CD8-positive, alpha-beta memory T cell (primary cell): Measurements from ENCODE around the gene NXPH3. TPM values are rescaled to one million over a fixed set of nuclear protein-coding genes. Genes with fewer than 3 reads are reported as not detected.

ENCODE experiments used
- CTCF ChIA-PET: fragments of 350-600 bp; sonication (Branson Sonifier 250); formaldehyde crosslinking; loops from one replicate; lab custom pipeline; 2021; ENCODE audit warnings: antibody characterized with exemption; lab: Charles Lee
- POLR2A ChIA-PET: fragments of 350-600 bp; sonication (Branson Sonifier 250); formaldehyde crosslinking; loops from one replicate; lab custom pipeline; 2021; ENCODE audit warnings: antibody characterized with exemption; lab: Charles Lee
- DNase-seq, 5 donors: peaks; one replicate each; pipeline versions ENCODE4 v3.0.0 to v3.0.0-alpha.2; 2020 to 2022; ENCODE audit warnings: mixed read lengths in 1 of 5
- H3K27ac ChIP-seq: one replicate; pipeline ENCODE4 v1.7.0; 2013; ENCODE audit warnings: low read depth, mild to moderate bottlenecking, low read length, moderate library complexity
- H3K27me3 ChIP-seq: 2 replicates; pipeline ENCODE4 v1.7.0; 2013; ENCODE audit warnings: low read length, mild to moderate bottlenecking; ENCODE audit not compliant: insufficient read depth, poor library complexity, severe bottlenecking
- H3K36me3 ChIP-seq: 2 replicates; pipeline ENCODE4 v1.7.0; 2013; ENCODE audit warnings: mild to moderate bottlenecking, low read length, moderate library complexity; ENCODE audit not compliant: insufficient read depth
- H3K4me1 ChIP-seq: 2 replicates; pipeline ENCODE4 v1.7.0; 2013; ENCODE audit warnings: mild to moderate bottlenecking, low read length, moderate library complexity; ENCODE audit not compliant: insufficient read depth
- H3K4me3 ChIP-seq: 2 replicates; pipeline ENCODE4 v1.7.0; 2013; ENCODE audit warnings: mild to moderate bottlenecking, low read length
- H3K9me3 ChIP-seq: 2 replicates; pipeline ENCODE4 v1.7.0; 2013; ENCODE audit warnings: mild to moderate bottlenecking, low read length
- H3K27ac Mint-ChIP-seq, 8 donors: one replicate each; pipeline ENCODE4 v1.8.0; 2020 to 2021; ENCODE audit warnings: mixed read lengths in 8 of 8, mild to moderate bottlenecking in 6 of 8, inconsistent platforms in 3 of 8, moderate library complexity in 3 of 8
- H3K27me3 Mint-ChIP-seq, 2 donors: one replicate each; pipeline ENCODE4 v1.8.0; 2020 to 2021; ENCODE audit warnings: mixed read lengths in 2 of 2, mild to moderate bottlenecking in 1 of 2, moderate library complexity in 1 of 2
- H3K36me3 Mint-ChIP-seq, 3 donors: one replicate each; pipeline ENCODE4 v1.8.0; 2020 to 2021; ENCODE audit warnings: mixed read lengths in 3 of 3, inconsistent platforms in 1 of 3, mild to moderate bottlenecking in 1 of 3
- H3K4me1 Mint-ChIP-seq, 3 donors: one replicate each; pipeline ENCODE4 v1.8.0; 2020 to 2021; ENCODE audit warnings: mixed read lengths in 3 of 3, inconsistent platforms in 1 of 3, mild to moderate bottlenecking in 1 of 3
- H3K4me3 Mint-ChIP-seq, 7 donors: one replicate each; pipeline ENCODE4 v1.8.0; 2020 to 2021; ENCODE audit warnings: mixed read lengths in 7 of 7, mild to moderate bottlenecking in 6 of 7, moderate library complexity in 4 of 7, inconsistent platforms in 2 of 7
- H3K9me3 Mint-ChIP-seq, 5 donors: one replicate each; pipeline ENCODE4 v1.8.0; 2020 to 2022; ENCODE audit warnings: mixed read lengths in 5 of 5, mild to moderate bottlenecking in 3 of 5, moderate library complexity in 2 of 5, inconsistent platforms in 1 of 5
- polyA plus RNA-seq: library from polyadenylated mRNA; unstranded; fragments of 300-500 nt; fragmentation: Illumina TruSeq; gene quantifications from one replicate; pipeline ENCODE4 v1.2.3, GENCODE V29; 2021
- total RNA-seq, 2 experiments: library from RNA; stranded (reverse); gene quantifications; one replicate each; pipeline ENCODE4 v1.2.3, GENCODE V29; 2021

NXPH3 gene
- total and polyA plus RNA-seq, 3 experiments from 2014 or later, result 0.31 to 0.44 TPM; not detected in 1

DNA sequence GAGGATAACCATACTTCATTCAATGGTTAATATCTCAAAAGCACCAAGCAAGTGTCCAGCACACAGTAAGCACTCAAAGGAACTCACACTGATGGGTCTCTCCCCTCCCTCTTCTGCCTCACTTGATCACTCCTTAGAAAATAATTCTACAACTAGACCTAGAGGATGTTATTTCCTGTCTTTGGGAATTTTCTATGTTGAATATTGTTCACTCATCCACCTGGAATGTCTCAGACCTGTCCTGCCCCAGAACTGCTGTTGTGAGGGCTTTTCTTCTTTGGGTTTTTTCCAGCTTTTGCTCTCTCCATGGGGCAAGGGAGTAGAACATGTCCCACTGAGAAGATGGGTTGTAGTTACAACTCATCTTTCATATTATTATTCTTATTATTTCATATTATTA lies 25.3 kb downstream of the NXPH3 start:
- Mint-ChIP-seq H3K27ac (peak overlapping the region in 2 of 8 donors; percentile 38 to 47), H3K36me3 (peaks cover 0 to 93% (median 31%) of the 10 kb centered on the region in 3 donors), H3K27me3 (no peaks in the 10 kb centered on the region), H3K9me3 (no peaks in the 10 kb centered on the region), H3K4me1 (peaks cover 0 to 10% (median 3%) of the 10 kb centered on the region in 3 donors), H3K4me3 (no peak overlapping the region)
- Histone ChIP-seq H3K27ac (no peak overlapping the region), H3K36me3 (peaks cover 45% of the 10 kb centered on the region), H3K4me3 (no peak overlapping the region), H3K4me1 (no peaks in the 10 kb centered on the region), H3K27me3 (no peaks in the 10 kb centered on the region), H3K9me3 (no peaks in the 10 kb centered on the region)
- CTCF ChIA-PET, result interaction anchor here (0.9 to 1.3 kb wide), 2 partner anchors 31 to 45 kb away, joined by 3 read pairs; no protein-coding TSS in a partner anchor
- POLR2A ChIA-PET, result no interaction called here
- no peak for DNase-seq

DNA sequence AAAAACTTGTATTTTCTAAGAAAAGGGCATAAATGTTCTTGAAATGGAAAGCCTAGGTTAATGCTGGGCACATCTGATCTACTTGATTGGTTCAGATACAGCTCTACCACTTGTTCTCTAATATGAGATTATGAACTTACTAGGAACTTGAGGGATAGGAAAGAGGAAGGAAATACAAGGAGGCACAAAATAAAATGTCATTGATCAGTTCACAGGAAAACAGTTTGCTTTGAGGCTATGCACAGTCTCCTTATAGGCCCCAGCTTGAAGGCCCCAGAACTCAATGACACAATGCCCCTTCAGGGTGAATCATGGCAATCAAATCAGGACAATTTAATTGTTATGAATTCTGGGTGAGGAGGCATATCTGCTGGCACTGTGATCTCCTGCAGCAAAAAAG lies 27.1 kb downstream of the NXPH3 start:
- H3K4me1 Mint-ChIP-seq, result no peaks in the 10 kb centered on the region
- H3K36me3 Mint-ChIP-seq, result peaks cover 0 to 90% (median 34%) of the 10 kb centered on the region in 3 donors
- Histone ChIP-seq H3K4me1 (no peaks in the 10 kb centered on the region), H3K4me3 (no peak overlapping the region), H3K9me3 (no peaks in the 10 kb centered on the region), H3K27ac (no peak overlapping the region), H3K27me3 (no peaks in the 10 kb centered on the region), H3K36me3 (peaks cover 44% of the 10 kb centered on the region)
- no peak for DNase-seq
- H3K27me3 Mint-ChIP-seq, result no peaks in the 10 kb centered on the region
- CTCF ChIA-PET, result interaction anchor here (0.8 to 1.0 kb wide), 2 partner anchors 33 to 93 kb away, joined by 3 to 4 read pairs; no protein-coding TSS in a partner anchor
- no peaks in the 10 kb centered on the region for H3K9me3 Mint-ChIP-seq
- POLR2A ChIA-PET, result no interaction called here
- H3K27ac Mint-ChIP-seq, result peak overlapping the region in 2 of 8 donors; percentile 21 to 58
- H3K4me3 Mint-ChIP-seq, result no peak overlapping the region

- H3K36me3 ChIP-seq, result peaks cover 43% of the 10 kb centered on the region
- ChIA-PET POLR2A (no interaction called here), CTCF (interaction anchor here (0.8 to 1.0 kb wide), 2 partner anchors 33 to 93 kb away, joined by 3 to 4 read pairs; no protein-coding TSS in a partner anchor)
- peaks cover 0 to 89% (median 34%) of the 10 kb centered on the region in 3 donors for H3K36me3 Mint-ChIP-seq
- H3K4me3 ChIP-seq, result no peak overlapping the region
- H3K4me3 Mint-ChIP-seq, result no peak overlapping the region
- H3K4me1 ChIP-seq, result no peaks in the 10 kb centered on the region
- no peak overlapping the region for H3K27ac ChIP-seq
- H3K27me3 Mint-ChIP-seq, result no peaks in the 10 kb centered on the region
- no peaks in the 10 kb centered on the region for H3K4me1 Mint-ChIP-seq
- no peaks in the 10 kb centered on the region for H3K9me3 Mint-ChIP-seq
- DNase-seq, result no peak
- H3K9me3 ChIP-seq, result no peaks in the 10 kb centered on the region
- H3K27ac Mint-ChIP-seq, result no peak overlapping the region
- no peaks in the 10 kb centered on the region for H3K27me3 ChIP-seq
These were observed 27.6 kb downstream of the NXPH3 start for GRCh38 chr17:49603238-49603637.

GRCh38 chr17:49603720-49604119 lies 28.0 kb downstream of the NXPH3 start:
- Histone ChIP-seq H3K36me3 (peaks cover 48% of the 10 kb centered on the region), H3K9me3 (no peaks in the 10 kb centered on the region), H3K27ac (no peak overlapping the region), H3K4me1 (no peaks in the 10 kb centered on the region), H3K4me3 (no peak overlapping the region), H3K27me3 (no peaks in the 10 kb centered on the region)
- H3K4me3 Mint-ChIP-seq, result no peak overlapping the region
- H3K36me3 Mint-ChIP-seq, result peaks cover 0 to 89% (median 34%) of the 10 kb centered on the region in 3 donors
- POLR2A ChIA-PET, result no interaction called here
- CTCF ChIA-PET, result interaction anchor here (1.0 kb wide), 1 partner anchor 92 kb away, joined by 4 read pairs; no protein-coding TSS in a partner anchor
- DNase-seq, result no peak
- H3K27ac Mint-ChIP-seq, result no peak overlapping the region
- H3K27me3 Mint-ChIP-seq, result no peaks in the 10 kb centered on the region
- H3K9me3 Mint-ChIP-seq, result no peaks in the 10 kb centered on the region
- H3K4me1 Mint-ChIP-seq, result no peaks in the 10 kb centered on the region

DNA sequence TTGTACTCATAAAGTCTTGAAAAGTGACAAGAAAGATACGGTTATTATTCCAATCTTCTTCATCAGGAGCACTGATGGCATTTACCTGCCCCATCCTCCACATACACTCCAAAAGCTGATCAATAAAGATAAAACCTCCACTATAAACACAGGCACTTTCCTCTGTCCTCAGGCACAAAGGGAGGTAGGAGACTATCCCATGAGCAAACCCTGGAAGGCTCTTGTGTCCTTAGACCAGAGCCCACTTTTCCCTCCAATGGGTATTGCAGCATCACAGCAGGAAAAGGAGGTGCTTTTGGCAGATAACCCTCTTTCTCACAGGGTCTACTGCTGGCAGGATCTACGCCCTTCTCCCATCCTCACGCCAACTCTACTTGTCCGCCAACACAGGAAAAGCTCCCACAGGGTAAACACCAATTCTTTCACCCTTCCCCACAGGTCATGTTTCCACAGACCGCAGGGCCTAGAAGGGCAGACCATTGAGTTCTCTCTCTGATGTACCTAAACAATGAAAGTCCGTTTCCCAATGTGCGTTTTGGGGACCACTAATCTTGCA lies 28.7 kb downstream of the NXPH3 start:
- peak overlapping the region in 1 of 8 donors; percentile 49 for H3K27ac Mint-ChIP-seq
- ChIA-PET CTCF (no interaction called here), POLR2A (no interaction called here)
- no peaks in the 10 kb centered on the region for H3K27me3 ChIP-seq
- no peaks in the 10 kb centered on the region for H3K9me3 ChIP-seq
- H3K4me1 Mint-ChIP-seq, result no peaks in the 10 kb centered on the region
- no peaks in the 10 kb centered on the region for H3K27me3 Mint-ChIP-seq
- no peaks in the 10 kb centered on the region for H3K9me3 Mint-ChIP-seq
- H3K4me1 ChIP-seq, result no peaks in the 10 kb centered on the region
- no peak overlapping the region for H3K27ac ChIP-seq
- peaks cover 0 to 87% (median 35%) of the 10 kb centered on the region in 3 donors for H3K36me3 Mint-ChIP-seq
- H3K4me3 Mint-ChIP-seq, result peak overlapping the region in 1 of 7 donors; percentile 20
- no peak for DNase-seq
- H3K4me3 ChIP-seq, result no peak overlapping the region
- peaks cover 50% of the 10 kb centered on the region for H3K36me3 ChIP-seq

DNA sequence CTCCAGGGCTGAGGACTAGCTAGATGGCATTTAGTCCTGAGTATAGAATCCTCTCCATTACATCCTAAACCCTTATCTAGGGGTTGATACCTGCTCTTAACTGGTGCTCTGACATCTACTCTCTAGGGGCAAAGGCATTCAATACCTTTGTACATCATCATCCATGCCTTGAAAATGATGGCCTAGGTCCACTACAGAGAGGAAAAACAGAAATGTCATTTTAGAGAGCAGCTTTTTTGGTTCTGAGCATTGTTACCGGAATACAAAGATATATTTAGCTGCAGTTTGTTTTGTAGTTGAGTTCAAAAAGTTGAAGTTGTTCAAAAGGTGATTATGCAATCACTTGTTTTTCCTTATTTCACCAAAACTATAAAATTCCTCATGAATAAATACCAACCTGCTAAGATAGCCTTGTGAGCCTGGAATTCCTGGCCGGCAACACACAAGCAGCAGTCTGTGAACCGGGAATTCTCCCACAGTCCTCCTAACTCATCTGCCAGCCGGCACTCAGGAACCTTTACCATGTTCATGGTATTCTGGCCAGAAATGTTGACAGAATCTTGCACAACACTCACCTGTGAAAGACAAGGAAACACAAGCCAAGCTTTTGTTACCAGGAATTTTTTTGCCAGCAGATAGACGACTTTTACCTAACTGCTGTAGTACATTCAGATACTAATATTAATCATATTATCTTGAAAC lies 35.4 kb downstream of the NXPH3 start:
- Mint-ChIP-seq H3K27ac (peak overlapping the region in 3 of 8 donors; percentile 23 to 79 (median 35)), H3K4me1 (peaks cover 0 to 9% (median 3%) of the 10 kb centered on the region in 3 donors), H3K9me3 (no peaks in the 10 kb centered on the region), H3K36me3 (peaks cover 7 to 87% (median 26%) of the 10 kb centered on the region in 3 donors), H3K4me3 (no peak overlapping the region), H3K27me3 (no peaks in the 10 kb centered on the region)
- no peak for DNase-seq
- peaks cover 49% of the 10 kb centered on the region for H3K36me3 ChIP-seq
- no peaks in the 10 kb centered on the region for H3K27me3 ChIP-seq
- H3K27ac ChIP-seq, result no peak overlapping the region
- no peak overlapping the region for H3K4me3 ChIP-seq
- CTCF ChIA-PET, result no interaction called here
- H3K9me3 ChIP-seq, result no peaks in the 10 kb centered on the region
- POLR2A ChIA-PET, result interaction anchor here (0.6 kb wide), 1 partner anchor 386 kb away, joined by 3 read pairs; no protein-coding TSS in a partner anchor
- H3K4me1 ChIP-seq, result no peaks in the 10 kb centered on the region

GRCh38 chr17:49612726-49613125 lies 37.1 kb downstream of the NXPH3 start:
- H3K36me3 Mint-ChIP-seq, result peaks cover 13 to 88% (median 23%) of the 10 kb centered on the region in 3 donors
- no peak overlapping the region for H3K4me3 Mint-ChIP-seq
- DNase-seq, result no peak
- peak overlapping the region in 2 of 8 donors; percentile 4 to 10 for H3K27ac Mint-ChIP-seq
- no peaks in the 10 kb centered on the region for H3K4me1 ChIP-seq
- CTCF ChIA-PET, result no interaction called here
- no peaks in the 10 kb centered on the region for H3K9me3 ChIP-seq
- POLR2A ChIA-PET, result interaction anchor here (0.6 kb wide), 1 partner anchor 42 kb away, joined by 4 read pairs; no protein-coding TSS in a partner anchor
- H3K27me3 Mint-ChIP-seq, result no peaks in the 10 kb centered on the region
- H3K4me1 Mint-ChIP-seq, result peaks cover 0 to 15% (median 3%) of the 10 kb centered on the region in 3 donors
- H3K27ac ChIP-seq, result no peak overlapping the region
- H3K27me3 ChIP-seq, result no peaks in the 10 kb centered on the region
- peaks cover 47% of the 10 kb centered on the region for H3K36me3 ChIP-seq
- H3K4me3 ChIP-seq, result no peak overlapping the region
- H3K9me3 Mint-ChIP-seq, result no peaks in the 10 kb centered on the region
